DOHH2 (cell line): ENCODE data around the gene WASF2.

Source experiments
- H3F3A ChIP-seq: fragments of 200-600 bp; sonication (generic), shearing (Covaris generic); 2 replicates; pipeline ENCODE4 v1.6.0; 2016; ENCODE audit warnings: antibody characterized with exemption, mild to moderate bottlenecking; ENCODE audit not compliant: control insufficient read depth, insufficient read depth
- H3K27ac ChIP-seq: fragments of 200-600 bp; sonication (generic); 2 replicates; pipeline ENCODE4 v1.5.1; 2014; ENCODE audit warnings: low read depth, mild to moderate bottlenecking, low read length, moderate library complexity
- H3K27me3 ChIP-seq: fragments of 200-600 bp; sonication (generic); 2 replicates; pipeline ENCODE4 v1.6.1; 2014; ENCODE audit warnings: mild to moderate bottlenecking, low read length, mixed read lengths; ENCODE audit not compliant: control insufficient read depth
- H3K36me3 ChIP-seq: fragments of 200-600 bp; sonication (generic); 2 replicates; pipeline ENCODE4 v1.6.1; 2014; ENCODE audit warnings: mild to moderate bottlenecking, low read length, moderate library complexity, mixed read lengths; ENCODE audit not compliant: control insufficient read depth
- H3K4me1 ChIP-seq: fragments of 200-600 bp; sonication (generic); 2 replicates; pipeline ENCODE4 v1.6.1; 2014; ENCODE audit warnings: mild to moderate bottlenecking, low read length, mixed read lengths; ENCODE audit not compliant: control insufficient read depth
- H3K4me2 ChIP-seq: fragments of 200-600 bp; sonication (generic); 2 replicates; pipeline ENCODE4 v1.6.0; 2014; ENCODE audit warnings: mild to moderate bottlenecking, low read length, moderate library complexity
- H3K4me3 ChIP-seq: fragments of 200-600 bp; sonication (generic); 2 replicates; pipeline ENCODE4 v1.5.1; 2014; ENCODE audit warnings: mild to moderate bottlenecking, low read length, mixed read lengths
- H3K79me2 ChIP-seq: fragments of 200-600 bp; sonication (generic); 2 replicates; pipeline ENCODE4 v1.6.1; 2014; ENCODE audit warnings: mild to moderate bottlenecking, low read length, mixed read lengths; ENCODE audit not compliant: control insufficient read depth
- H3K9me2 ChIP-seq: fragments of 200-600 bp; sonication (generic); replicated peaks from 2 replicates; pipeline ENCODE4 v1.6.1; 2014; ENCODE audit warnings: mild to moderate bottlenecking, low read length, mixed read lengths; ENCODE audit not compliant: control insufficient read depth
- H3K9me3 ChIP-seq: fragments of 200-600 bp; sonication (generic); 2 replicates; pipeline ENCODE4 v1.6.1; 2014; ENCODE audit warnings: antibody characterized with exemption, low read length, mixed read lengths; ENCODE audit not compliant: control insufficient read depth, insufficient read depth
- H4K20me1 ChIP-seq: fragments of 200-600 bp; sonication (generic); 2 replicates; pipeline ENCODE4 v1.6.0; 2014; ENCODE audit warnings: low read depth, mild to moderate bottlenecking, antibody characterized with exemption, low read length, moderate library complexity; ENCODE audit not compliant: control insufficient read depth, insufficient read depth
- CTCF ChIP-seq: fragments of 200-600 bp; sonication (generic); IDR thresholded peaks from one replicate; pipeline ENCODE4 v1.5.1; 2014; ENCODE audit warnings: antibody characterized with exemption, mild to moderate bottlenecking, low read depth, low read length; ENCODE audit not compliant: poor library complexity, severe bottlenecking
- EZH2phosphoT487 ChIP-seq: fragments of 200-600 bp; sonication (generic); IDR thresholded peaks from 2 replicates; pipeline ENCODE4 v1.6.1; 2017; ENCODE audit warnings: borderline replicate concordance, mild to moderate bottlenecking, antibody characterized with exemption, low read length, moderate library complexity, mixed read lengths

Gene WASF2

DNA sequence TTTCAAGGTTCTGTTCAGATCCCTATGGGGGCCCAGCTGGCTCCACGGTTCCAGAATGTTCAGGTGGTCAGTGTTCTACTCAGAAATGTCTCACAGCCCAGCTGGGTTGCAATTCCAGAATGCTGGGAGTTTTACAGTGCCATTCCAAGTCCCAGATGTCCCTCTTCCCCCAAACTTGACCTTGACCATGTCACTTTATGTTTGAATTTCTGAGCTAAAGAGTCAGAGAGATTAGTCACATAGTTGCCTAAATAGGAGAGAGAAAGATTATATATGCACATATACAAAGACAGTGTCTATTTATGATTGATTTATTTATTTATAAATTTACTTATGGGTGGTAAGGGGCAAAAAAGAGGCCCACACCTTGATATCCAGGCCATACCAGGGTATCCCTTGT, 95.0 kb downstream of the WASF2 start:
- Histone ChIP-seq H4K20me1 (no peaks in the 10 kb centered on the region), H3K4me2 (no peak overlapping the region), H3K4me3 (no peak overlapping the region), H3K9me2 (no peaks in the 10 kb centered on the region), H3K9me3 (no peaks in the 10 kb centered on the region), H3F3A (no peaks in the 10 kb centered on the region), H3K79me2 (no peaks in the 10 kb centered on the region), H3K27ac (no peak overlapping the region), H3K27me3 (no peaks in the 10 kb centered on the region), H3K36me3 (no peaks in the 10 kb centered on the region), H3K4me1 (peaks cover 16% of the 10 kb centered on the region)
- no peak for TF ChIP-seq EZH2phosphoT487
- no peak for TF ChIP-seq CTCF

- Histone ChIP-seq H3K27me3 (no peaks in the 10 kb centered on the region), H3K9me3 (no peaks in the 10 kb centered on the region), H3F3A (no peaks in the 10 kb centered on the region), H3K79me2 (no peaks in the 10 kb centered on the region), H3K4me1 (peaks cover 16% of the 10 kb centered on the region), H3K27ac (no peak overlapping the region), H3K9me2 (no peaks in the 10 kb centered on the region), H4K20me1 (no peaks in the 10 kb centered on the region), H3K4me3 (no peak overlapping the region), H3K4me2 (no peak overlapping the region), H3K36me3 (no peaks in the 10 kb centered on the region)
- TF ChIP-seq CTCF = no peak
- TF ChIP-seq EZH2phosphoT487 = no peak
These were observed 95.7 kb downstream of the WASF2 start for GRCh38 chr1:27394282-27394658.

GRCh38 chr1:27393641-27394281, 96.2 kb downstream of the WASF2 start:
- no peak overlapping the region for H3K4me3 ChIP-seq
- no peaks in the 10 kb centered on the region for H3K27me3 ChIP-seq
- no peaks in the 10 kb centered on the region for H4K20me1 ChIP-seq
- TF ChIP-seq EZH2phosphoT487 (no peak), CTCF (no peak)
- H3K4me1 ChIP-seq = peaks cover 16% of the 10 kb centered on the region
- H3K27ac ChIP-seq = no peak overlapping the region
- no peaks in the 10 kb centered on the region for H3K9me2 ChIP-seq
- no peaks in the 10 kb centered on the region for H3K9me3 ChIP-seq
- H3K4me2 ChIP-seq = no peak overlapping the region
- no peaks in the 10 kb centered on the region for H3K36me3 ChIP-seq
- H3F3A ChIP-seq = no peaks in the 10 kb centered on the region
- no peaks in the 10 kb centered on the region for H3K79me2 ChIP-seq
